Tongue (tissue), 2 donors: Measurements from ENCODE around the gene REC8. TPM values are rescaled to one million over a fixed set of nuclear protein-coding genes. Genes with fewer than 3 reads are reported as not detected.

Experiments used
- small RNA-seq: library from RNA; depleted of rRNA; stranded (forward); fragments of <200 nt; gene quantifications from one replicate; pipeline ENCODE3, GENCODE V24; 2014; ENCODE audit warnings: low replicate concordance
- total RNA-seq: library from RNA; depleted of rRNA; stranded (reverse); fragments of >200 nt; gene quantifications from one replicate; pipeline ENCODE4 v1.2.3, GENCODE V29; 2014

Gene REC8
- total RNA-seq, 1 donor from 2014 or later = 8.6 TPM

Small RNA genes within 50 kb of the gene (small RNA-seq; reads per million reads assigned to genes)
- not detected for gene AL136295.4
- not detected for gene CHMP4A
- not detected for gene IPO4
- gene IRF9 = not detected
- gene MDP1 = not detected
- gene RNA5SP383 = 0.05 reads per million

Other genes with a start within 250 kb of the REC8 start
- 18.8 TPM for gene DHRS4, start 218.3 kb upstream of the REC8 start, total RNA-seq
- gene DHRS4L2, start 183.2 kb upstream of the REC8 start, total RNA-seq = 8.2 TPM
- gene CARMIL3, start 120.1 kb upstream of the REC8 start, total RNA-seq = 0.72 TPM
- gene CPNE6, start 100.5 kb upstream of the REC8 start, total RNA-seq = not detected
- 2.9 TPM for gene PCK2, start 77.8 kb upstream of the REC8 start, total RNA-seq
- 80.3 TPM for gene DCAF11, start 57.3 kb upstream of the REC8 start, total RNA-seq
- gene NRL, start 57.1 kb upstream of the REC8 start, total RNA-seq = 2.4 TPM
- 132 TPM for gene FITM1, start 41.4 kb upstream of the REC8 start, total RNA-seq
- 73.5 TPM for gene PSME1, start 35.9 kb upstream of the REC8 start, total RNA-seq
- 18.1 TPM for gene EMC9, start 30.5 kb upstream of the REC8 start, total RNA-seq
- 35.5 TPM for gene PSME2, start 25.5 kb upstream of the REC8 start, total RNA-seq
- 38.2 TPM for gene RNF31, start 24.6 kb upstream of the REC8 start, total RNA-seq
- gene IRF9, start 10.8 kb upstream of the REC8 start, total RNA-seq = 34.6 TPM
- 30.8 TPM for gene IPO4, start 16.7 kb downstream of the REC8 start, total RNA-seq
- gene TM9SF1, start 23.4 kb downstream of the REC8 start, total RNA-seq = 52.9 TPM
- not detected for gene TSSK4, start 33.6 kb downstream of the REC8 start, total RNA-seq
- 47.6 TPM for gene CHMP4A, start 41.4 kb downstream of the REC8 start, total RNA-seq
- gene MDP1, start 44.0 kb downstream of the REC8 start, total RNA-seq = 12.9 TPM
- 77.0 TPM for gene NEDD8, start 60.3 kb downstream of the REC8 start, total RNA-seq
- 102 TPM for gene GMPR2, start 60.8 kb downstream of the REC8 start, total RNA-seq
- gene TINF2, start 70.5 kb downstream of the REC8 start, total RNA-seq = 33.8 TPM
- gene TGM1, start 91.1 kb downstream of the REC8 start, total RNA-seq = 29.0 TPM
- gene RABGGTA, start 99.5 kb downstream of the REC8 start, total RNA-seq = 16.5 TPM
- 13.0 TPM for gene DHRS1, start 127.7 kb downstream of the REC8 start, total RNA-seq
- gene NOP9, start 127.8 kb downstream of the REC8 start, total RNA-seq = 24.5 TPM
- 14.6 TPM for gene CIDEB, start 135.9 kb downstream of the REC8 start, total RNA-seq
- gene LTB4R2, start 138.1 kb downstream of the REC8 start, total RNA-seq = 19.3 TPM
- 8.8 TPM for gene LTB4R, start 139.4 kb downstream of the REC8 start, total RNA-seq
- gene ADCY4, start 163.0 kb downstream of the REC8 start, total RNA-seq = 16.7 TPM
- 5.5 TPM for gene RIPK3, start 167.9 kb downstream of the REC8 start, total RNA-seq
- gene NFATC4, start 196.1 kb downstream of the REC8 start, total RNA-seq = 56.6 TPM
- 35.1 TPM for gene NYNRIN, start 226.9 kb downstream of the REC8 start, total RNA-seq